Caco-2 (cell line): ENCODE results near the gene TCF7L2. TPM values are rescaled to one million over a fixed set of nuclear protein-coding genes. Genes with fewer than 3 reads are reported as not detected.

ENCODE experiments used
- BruUV-seq: library from RNA; stranded (reverse); fragments of 400-500 nt; replicated peaks from 2 replicates; lab custom pipeline; 2021; lab: Mats Ljungman, UMichigan
- CTCF ChIA-PET: fragments of 300-600 bp; sonication (Branson Sonifier 250); formaldehyde crosslinking; loops from one replicate; lab custom pipeline; 2022; ENCODE audit warnings: antibody characterized with exemption; lab: Charles Lee
- POLR2A ChIA-PET: fragments of 300-600 bp; sonication (Branson Sonifier 250); formaldehyde crosslinking; loops from one replicate; lab custom pipeline; 2022; ENCODE audit warnings: antibody characterized with exemption; lab: Charles Lee
- DNase-seq, 2 experiments: peaks; one replicate each; pipeline versions ENCODE4 v3.0.0 to v3.0.0-alpha.2; 2020 to 2022
- H3K27me3 ChIP-seq: replicated peaks from 2 replicates; pipeline ENCODE4 v1.6.0; 2011; ENCODE audit warnings: low read length; ENCODE audit not compliant: control insufficient read depth, insufficient read depth
- H3K36me3 ChIP-seq: 2 replicates; pipeline ENCODE4 v1.5.1; 2011; ENCODE audit warnings: low read length; ENCODE audit not compliant: control insufficient read depth, insufficient read depth
- H3K4me1 ChIP-seq: fragments of 250-450 bp; sonication (Bioruptor Pico); 2 replicates; pipeline ENCODE4 v1.5.1; 2020; ENCODE audit warnings: mild to moderate bottlenecking
- H3K4me3 ChIP-seq: 2 replicates; pipeline ENCODE4 v1.5.1; 2011; ENCODE audit warnings: low read depth, mild to moderate bottlenecking, control low read depth, low read length
- H3K9me3 ChIP-seq: fragments of 250-450 bp; sonication (Bioruptor Pico); 2 replicates; pipeline ENCODE4 v1.5.1; 2020; ENCODE audit warnings: mild to moderate bottlenecking, moderate library complexity
- H3K27ac Mint-ChIP-seq: one replicate; pipeline ENCODE4 v1.8.0; 2022; ENCODE audit warnings: mixed read lengths; ENCODE audit not compliant: unreplicated experiment
- H3K27me3 Mint-ChIP-seq: one replicate; pipeline ENCODE4 v1.8.0; 2022; ENCODE audit warnings: mixed read lengths; ENCODE audit not compliant: insufficient read depth, unreplicated experiment
- H3K36me3 Mint-ChIP-seq: one replicate; pipeline ENCODE4 v1.8.0; 2022; ENCODE audit warnings: mild to moderate bottlenecking, mixed read lengths; ENCODE audit not compliant: insufficient read depth, unreplicated experiment
- H3K4me1 Mint-ChIP-seq: one replicate; pipeline ENCODE4 v1.8.0; 2022; ENCODE audit warnings: low read depth, mixed read lengths; ENCODE audit not compliant: unreplicated experiment
- H3K4me3 Mint-ChIP-seq: one replicate; pipeline ENCODE4 v1.8.0; 2022; ENCODE audit warnings: mild to moderate bottlenecking, moderate library complexity, mixed read lengths; ENCODE audit not compliant: unreplicated experiment
- H3K9me3 Mint-ChIP-seq: one replicate; pipeline ENCODE4 v1.8.0; 2022; ENCODE audit warnings: mixed read lengths; ENCODE audit not compliant: unreplicated experiment
- CTCF ChIP-seq, 2 experiments: fragments of 200-600 bp in 1 of 2; IDR thresholded peaks; 1 replicate in 1 of 2; 2 replicates in 1 of 2; pipeline versions ENCODE4 v1.5.1 to v1.8.0; 2011 to 2022; ENCODE audit warnings: antibody characterized with exemption in 1 of 2, control low read depth in 1 of 2, inconsistent platforms in 1 of 2, low read depth in 1 of 2, low read length in 1 of 2, mild to moderate bottlenecking in 1 of 2, moderate library complexity in 1 of 2; ENCODE audit not compliant: insufficient read depth in 1 of 2, severe bottlenecking in 1 of 2, unreplicated experiment in 1 of 2
- intact Hi-C: fragments of 100-400 bp; cut with micrococcal nuclease; formaldehyde crosslinking; loops from one replicate; pipeline ENCODE4 v1.10.0; 2022; ENCODE audit not compliant: unreplicated experiment
- total RNA-seq: library from RNA; stranded (reverse); gene quantifications from 2 replicates; pipeline ENCODE4 v1.2.3, GENCODE V29; 2022

TCF7L2 gene
- total RNA-seq, 1 experiment from 2014 or later: 45.4 TPM

- H3K4me1 ChIP-seq: peaks cover 11% of the 10 kb centered on the region
- ChIA-PET POLR2A (no interaction called here), CTCF (no interaction called here)
- H3K27me3 ChIP-seq: no peaks in the 10 kb centered on the region
- no peak for DNase-seq
- no peaks in the 10 kb centered on the region for H3K9me3 ChIP-seq
- peaks cover 26% of the 10 kb centered on the region for H3K4me1 Mint-ChIP-seq
- intact Hi-C loops: no loop called here
- H3K9me3 Mint-ChIP-seq: no peaks in the 10 kb centered on the region
- BruUV-seq: no TSS peak
- no peaks in the 10 kb centered on the region for H3K27me3 Mint-ChIP-seq
- H3K36me3 ChIP-seq: peaks cover 14% of the 10 kb centered on the region
- peak overlapping the region; percentile 82 for H3K27ac Mint-ChIP-seq
- peaks cover 78% of the 10 kb centered on the region for H3K36me3 Mint-ChIP-seq
- no peak for TF ChIP-seq CTCF (IDR thresholded peaks at IDR 0.05; ENCODE audit: insufficient read depth in 1 of 2, low read depth in 1 of 2, low read length in 1 of 2, severe bottlenecking in 1 of 2, unreplicated experiment in 1 of 2)
- no peak overlapping the region for H3K4me3 Mint-ChIP-seq
- no peak overlapping the region for H3K4me3 ChIP-seq
Observed at GRCh38 chr10:113100281-113100680, 150.2 kb downstream of the TCF7L2 start.

- TF ChIP-seq CTCF (IDR thresholded peaks at IDR 0.05; ENCODE audit: insufficient read depth in 1 of 2, low read depth in 1 of 2, low read length in 1 of 2, severe bottlenecking in 1 of 2, unreplicated experiment in 1 of 2): no peak
- H3K4me1 Mint-ChIP-seq: peaks cover 23% of the 10 kb centered on the region
- BruUV-seq: no TSS peak
- CTCF ChIA-PET: no interaction called here
- H3K27me3 ChIP-seq: no peaks in the 10 kb centered on the region
- H3K36me3 Mint-ChIP-seq: peaks cover 61% of the 10 kb centered on the region
- intact Hi-C loops: no loop called here
- H3K4me1 ChIP-seq: peaks cover 6% of the 10 kb centered on the region
- POLR2A ChIA-PET: no interaction called here
- H3K36me3 ChIP-seq: peaks cover 6% of the 10 kb centered on the region; the same call in 1 of the 2 replicates
- H3K27me3 Mint-ChIP-seq: no peaks in the 10 kb centered on the region
- H3K27ac Mint-ChIP-seq: no peak overlapping the region
- H3K4me3 Mint-ChIP-seq: no peak overlapping the region
- DNase-seq: no peak
- no peak overlapping the region for H3K4me3 ChIP-seq
- no peaks in the 10 kb centered on the region for H3K9me3 ChIP-seq
- no peaks in the 10 kb centered on the region for H3K9me3 Mint-ChIP-seq
Observed at GRCh38 chr10:113103131-113103840, 153.2 kb downstream of the TCF7L2 start.

- TF ChIP-seq CTCF (IDR thresholded peaks at IDR 0.05; ENCODE audit: insufficient read depth in 1 of 2, low read depth in 1 of 2, low read length in 1 of 2, severe bottlenecking in 1 of 2, unreplicated experiment in 1 of 2): no peak
- Mint-ChIP-seq H3K4me3 (no peak overlapping the region), H3K27me3 (no peaks in the 10 kb centered on the region), H3K27ac (no peak overlapping the region), H3K36me3 (peaks cover 54% of the 10 kb centered on the region), H3K4me1 (peaks cover 23% of the 10 kb centered on the region), H3K9me3 (no peaks in the 10 kb centered on the region)
- no TSS peak for BruUV-seq
- Histone ChIP-seq H3K4me3 (no peak overlapping the region), H3K9me3 (no peaks in the 10 kb centered on the region), H3K4me1 (peaks cover 6% of the 10 kb centered on the region), H3K27me3 (no peaks in the 10 kb centered on the region), H3K36me3 (peaks cover 5% of the 10 kb centered on the region; the same call in 1 of the 2 replicates)
- POLR2A ChIA-PET: interaction anchor here (0.5 kb wide), 1 partner anchor 371 kb away, joined by 6 read pairs; no protein-coding TSS in a partner anchor
- no peak for DNase-seq
- intact Hi-C loops: no loop called here
- CTCF ChIA-PET: no interaction called here
Observed at GRCh38 chr10:113104047-113104446, 154.0 kb downstream of the TCF7L2 start.
